Neural cell (in vitro differentiated cells): ENCODE results near the gene CCL28. TPM values are rescaled to one million over a fixed set of nuclear protein-coding genes. Genes with fewer than 3 reads are reported as not detected.

Experiments
- H2AFZ ChIP-seq: fragments of 200-600, 300-800 bp; sonication (generic), shearing (Covaris generic); 2 replicates; pipeline ENCODE4 v1.6.0; 2014; ENCODE audit warnings: low read depth, mild to moderate bottlenecking, antibody characterized with exemption, low read length, moderate library complexity
- H3F3A ChIP-seq: fragments of 200-600 bp; shearing (Covaris generic); 2 replicates; pipeline ENCODE4 v1.6.1; 2016; ENCODE audit warnings: mild to moderate bottlenecking, moderate library complexity, mixed read lengths, antibody characterized with exemption, low read length; ENCODE audit not compliant: insufficient read depth, poor library complexity, severe bottlenecking
- H3K27ac ChIP-seq: fragments of 200-600, 300-800 bp; sonication (generic), shearing (Covaris generic); 2 replicates; pipeline ENCODE4 v1.5.1; 2014; ENCODE audit warnings: mild to moderate bottlenecking, low read length, moderate library complexity
- H3K27me3 ChIP-seq: fragments of 300-800, 200-600 bp; sonication (generic), shearing (Covaris generic); 2 replicates; pipeline ENCODE4 v1.6.0; 2014; ENCODE audit warnings: mild to moderate bottlenecking, low read depth, low read length, moderate library complexity; ENCODE audit not compliant: insufficient read depth
- H3K36me3 ChIP-seq: fragments of 300-800, 200-600 bp; sonication (generic), shearing (Covaris generic); 2 replicates; pipeline ENCODE4 v1.5.1; 2014; ENCODE audit warnings: mild to moderate bottlenecking, antibody characterized with exemption, low read length, moderate library complexity; ENCODE audit not compliant: insufficient read depth
- H3K4me2 ChIP-seq: fragments of 300-800, 200-600 bp; sonication (generic), shearing (Covaris generic); 2 replicates; pipeline ENCODE4 v1.6.0; 2014; ENCODE audit warnings: mild to moderate bottlenecking, low read length
- H3K4me3 ChIP-seq: fragments of 300-800, 200-600 bp; sonication (generic), shearing (Covaris generic); 2 replicates; pipeline ENCODE4 v1.5.1; 2014; ENCODE audit warnings: mild to moderate bottlenecking, low read length, moderate library complexity
- H3K79me2 ChIP-seq: fragments of 200-600 bp; shearing (Covaris generic); replicated peaks from 2 replicates; pipeline ENCODE4 v1.6.0; 2014; ENCODE audit warnings: mild to moderate bottlenecking, low read length, moderate library complexity; ENCODE audit not compliant: insufficient read depth
- H3K9ac ChIP-seq: fragments of 300-800, 200-600 bp; sonication (generic), shearing (Covaris generic); 2 replicates; pipeline ENCODE4 v1.6.1; 2016; ENCODE audit warnings: mild to moderate bottlenecking, low read length, mixed read lengths
- H3K9me2 ChIP-seq: fragments of 200-600 bp; shearing (Covaris generic); 2 replicates; pipeline ENCODE4 v1.6.1; 2016; ENCODE audit warnings: mild to moderate bottlenecking, low read length, mixed read lengths; ENCODE audit not compliant: insufficient read depth
- H3K9me3 ChIP-seq: fragments of 200-600, 300-800 bp; sonication (generic), shearing (Covaris generic); 2 replicates; pipeline ENCODE4 v1.6.1; 2016; ENCODE audit warnings: mild to moderate bottlenecking, mixed run types, low read length, moderate library complexity, mixed read lengths
- H4K20me1 ChIP-seq: fragments of 200-600 bp; shearing (Covaris generic); 2 replicates; pipeline ENCODE4 v1.6.1; 2016; ENCODE audit warnings: mild to moderate bottlenecking, mixed run types; ENCODE audit not compliant: insufficient read depth
- EP300 ChIP-seq: fragments of 450-650 bp; conservative IDR thresholded peaks from 2 replicates; pipeline ENCODE4 v1.6.1; 2014; ENCODE audit warnings: antibody characterized with exemption, mild to moderate bottlenecking, moderate library complexity; ENCODE audit not compliant: poor library complexity, severe bottlenecking
- EZH2 ChIP-seq: fragments of 200-600, 300-800 bp; shearing (Covaris generic), sonication (generic); IDR thresholded peaks from 2 replicates; pipeline ENCODE4 v1.6.1; 2014; ENCODE audit warnings: antibody characterized with exemption, low read length, borderline replicate concordance, mild to moderate bottlenecking; ENCODE audit not compliant: insufficient read depth, poor library complexity, severe bottlenecking
- MXI1 ChIP-seq: fragments of 450-650 bp; conservative IDR thresholded peaks from 2 replicates; pipeline ENCODE4 v1.6.1; 2014; ENCODE audit warnings: antibody characterized with exemption, mild to moderate bottlenecking; ENCODE audit not compliant: poor library complexity, severe bottlenecking
- POLR2AphosphoS5 ChIP-seq: IDR thresholded peaks from 2 replicates; pipeline ENCODE4 v1.6.1; 2012
- RAD21 ChIP-seq: fragments of 450-650 bp; conservative IDR thresholded peaks from 2 replicates; pipeline ENCODE4 v1.6.1; 2014; ENCODE audit warnings: antibody characterized with exemption, mild to moderate bottlenecking, moderate library complexity
- SMC3 ChIP-seq: fragments of 450-650 bp; conservative IDR thresholded peaks from 2 replicates; pipeline ENCODE4 v1.6.1; 2014; ENCODE audit warnings: antibody characterized with exemption, mild to moderate bottlenecking, moderate library complexity; ENCODE audit not compliant: poor library complexity
- TAF1 ChIP-seq: IDR thresholded peaks from 2 replicates; pipeline ENCODE4 v1.6.1; 2012; ENCODE audit warnings: low read depth
- polyA plus RNA-seq: library from polyadenylated mRNA; depleted of rRNA; stranded (reverse); fragments of >200 nt; gene quantifications from 2 replicates; pipeline ENCODE4 v1.2.3, GENCODE V29; 2014
- TF ChIP-seq, protein P1 (sequence below): IDR thresholded peaks from 2 replicates; pipeline ENCODE4 v1.6.1; 2012; ENCODE audit warnings: borderline replicate concordance
- TF ChIP-seq, protein P2 (sequence below): fragments of 450-650 bp; IDR thresholded peaks from 2 replicates; pipeline ENCODE4 v1.5.1; 2014; ENCODE audit warnings: antibody characterized with exemption, mild to moderate bottlenecking, moderate library complexity; ENCODE audit not compliant: poor library complexity, severe bottlenecking

Gene CCL28
- polyA plus RNA-seq, 1 donor from 2014 or later: not detected

DNA sequence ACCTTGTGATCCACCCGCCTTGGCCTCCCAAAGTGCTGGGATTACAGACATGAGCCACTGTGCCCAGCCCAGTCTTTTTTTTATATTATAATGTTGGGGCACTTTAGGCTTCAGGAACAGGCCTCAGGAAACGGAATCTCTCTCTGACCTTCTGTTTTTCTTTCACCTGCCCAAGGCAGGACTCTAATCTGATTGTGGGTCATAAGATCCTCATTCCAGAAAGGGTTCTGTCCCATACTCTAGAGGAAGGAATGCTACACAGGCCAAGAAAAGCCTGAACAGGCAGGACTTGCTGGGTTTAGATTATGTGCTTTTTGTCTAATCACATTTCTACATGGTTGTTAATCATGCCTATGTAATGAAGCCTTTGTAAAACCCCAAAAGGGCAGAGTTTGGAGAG lies 1.8 kb upstream of the CCL28 start:
- no peaks in the 10 kb centered on the region for H4K20me1 ChIP-seq
- H3K9me2 ChIP-seq: no peaks in the 10 kb centered on the region
- H3K27me3 ChIP-seq: no peaks in the 10 kb centered on the region
- H3K9ac ChIP-seq: no peak overlapping the region
- no peak overlapping the region for H3K4me2 ChIP-seq
- no peaks in the 10 kb centered on the region for H3K79me2 ChIP-seq
- no peaks in the 10 kb centered on the region for H3K36me3 ChIP-seq
- no peaks in the 10 kb centered on the region for H3K9me3 ChIP-seq
- TF ChIP-seq EP300 (no peak), TAF1 (no peak), EZH2 (no peak), POLR2AphosphoS5 (no peak), SMC3 (no peak), MXI1 (no peak), RAD21 (no peak)
- TF ChIP-seq, protein P1, sequence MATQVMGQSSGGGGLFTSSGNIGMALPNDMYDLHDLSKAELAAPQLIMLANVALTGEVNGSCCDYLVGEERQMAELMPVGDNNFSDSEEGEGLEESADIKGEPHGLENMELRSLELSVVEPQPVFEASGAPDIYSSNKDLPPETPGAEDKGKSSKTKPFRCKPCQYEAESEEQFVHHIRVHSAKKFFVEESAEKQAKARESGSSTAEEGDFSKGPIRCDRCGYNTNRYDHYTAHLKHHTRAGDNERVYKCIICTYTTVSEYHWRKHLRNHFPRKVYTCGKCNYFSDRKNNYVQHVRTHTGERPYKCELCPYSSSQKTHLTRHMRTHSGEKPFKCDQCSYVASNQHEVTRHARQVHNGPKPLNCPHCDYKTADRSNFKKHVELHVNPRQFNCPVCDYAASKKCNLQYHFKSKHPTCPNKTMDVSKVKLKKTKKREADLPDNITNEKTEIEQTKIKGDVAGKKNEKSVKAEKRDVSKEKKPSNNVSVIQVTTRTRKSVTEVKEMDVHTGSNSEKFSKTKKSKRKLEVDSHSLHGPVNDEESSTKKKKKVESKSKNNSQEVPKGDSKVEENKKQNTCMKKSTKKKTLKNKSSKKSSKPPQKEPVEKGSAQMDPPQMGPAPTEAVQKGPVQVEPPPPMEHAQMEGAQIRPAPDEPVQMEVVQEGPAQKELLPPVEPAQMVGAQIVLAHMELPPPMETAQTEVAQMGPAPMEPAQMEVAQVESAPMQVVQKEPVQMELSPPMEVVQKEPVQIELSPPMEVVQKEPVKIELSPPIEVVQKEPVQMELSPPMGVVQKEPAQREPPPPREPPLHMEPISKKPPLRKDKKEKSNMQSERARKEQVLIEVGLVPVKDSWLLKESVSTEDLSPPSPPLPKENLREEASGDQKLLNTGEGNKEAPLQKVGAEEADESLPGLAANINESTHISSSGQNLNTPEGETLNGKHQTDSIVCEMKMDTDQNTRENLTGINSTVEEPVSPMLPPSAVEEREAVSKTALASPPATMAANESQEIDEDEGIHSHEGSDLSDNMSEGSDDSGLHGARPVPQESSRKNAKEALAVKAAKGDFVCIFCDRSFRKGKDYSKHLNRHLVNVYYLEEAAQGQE: no peak
- TF ChIP-seq, protein P2, sequence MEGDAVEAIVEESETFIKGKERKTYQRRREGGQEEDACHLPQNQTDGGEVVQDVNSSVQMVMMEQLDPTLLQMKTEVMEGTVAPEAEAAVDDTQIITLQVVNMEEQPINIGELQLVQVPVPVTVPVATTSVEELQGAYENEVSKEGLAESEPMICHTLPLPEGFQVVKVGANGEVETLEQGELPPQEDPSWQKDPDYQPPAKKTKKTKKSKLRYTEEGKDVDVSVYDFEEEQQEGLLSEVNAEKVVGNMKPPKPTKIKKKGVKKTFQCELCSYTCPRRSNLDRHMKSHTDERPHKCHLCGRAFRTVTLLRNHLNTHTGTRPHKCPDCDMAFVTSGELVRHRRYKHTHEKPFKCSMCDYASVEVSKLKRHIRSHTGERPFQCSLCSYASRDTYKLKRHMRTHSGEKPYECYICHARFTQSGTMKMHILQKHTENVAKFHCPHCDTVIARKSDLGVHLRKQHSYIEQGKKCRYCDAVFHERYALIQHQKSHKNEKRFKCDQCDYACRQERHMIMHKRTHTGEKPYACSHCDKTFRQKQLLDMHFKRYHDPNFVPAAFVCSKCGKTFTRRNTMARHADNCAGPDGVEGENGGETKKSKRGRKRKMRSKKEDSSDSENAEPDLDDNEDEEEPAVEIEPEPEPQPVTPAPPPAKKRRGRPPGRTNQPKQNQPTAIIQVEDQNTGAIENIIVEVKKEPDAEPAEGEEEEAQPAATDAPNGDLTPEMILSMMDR: no peak
- no peaks in the 10 kb centered on the region for H3F3A ChIP-seq
- no peak overlapping the region for H3K4me3 ChIP-seq
- no peak overlapping the region for H2AFZ ChIP-seq
- no peak overlapping the region for H3K27ac ChIP-seq

DNA sequence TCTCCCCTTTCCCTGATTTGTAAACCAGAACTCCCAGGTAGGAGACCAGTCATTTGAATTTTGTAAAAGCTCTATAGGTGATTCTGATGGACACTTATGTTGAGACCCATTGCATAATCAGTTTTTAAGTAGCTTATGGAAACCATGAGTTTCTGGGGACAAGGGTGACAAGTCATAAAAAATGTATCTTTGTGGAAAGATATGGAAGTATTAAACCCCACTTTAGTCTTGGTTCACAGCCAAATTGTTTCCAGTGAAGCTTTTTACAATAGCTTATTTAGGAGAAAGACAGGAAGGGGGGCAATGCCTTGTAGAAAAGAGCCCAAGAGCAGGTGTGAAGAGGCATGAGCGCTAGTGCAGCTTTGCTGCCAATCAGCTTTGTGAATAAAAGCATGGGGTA lies 453 bp upstream of the CCL28 start:
- no peak overlapping the region for H3K4me2 ChIP-seq
- H4K20me1 ChIP-seq: no peaks in the 10 kb centered on the region
- H3K36me3 ChIP-seq: no peaks in the 10 kb centered on the region
- H3K79me2 ChIP-seq: no peaks in the 10 kb centered on the region
- no peaks in the 10 kb centered on the region for H3K9me3 ChIP-seq
- no peak overlapping the region for H3K27ac ChIP-seq
- TF ChIP-seq RAD21 (no peak), SMC3 (no peak), EP300 (no peak), EZH2 (no peak), MXI1 (no peak), POLR2AphosphoS5 (no peak), TAF1 (no peak)
- TF ChIP-seq, protein P2: no peak
- TF ChIP-seq, protein P1: no peak
- no peaks in the 10 kb centered on the region for H3K27me3 ChIP-seq
- H3K9ac ChIP-seq: no peak overlapping the region
- no peak overlapping the region for H2AFZ ChIP-seq
- H3K9me2 ChIP-seq: no peaks in the 10 kb centered on the region
- no peaks in the 10 kb centered on the region for H3F3A ChIP-seq
- no peak overlapping the region for H3K4me3 ChIP-seq
